ENCODE results near the gene SLC10A3.
A peak's percentile ranks its signal among the peaks of the same experiment; 100 is the strongest.

SLC10A3 gene

GRCh38 chrX:154482786-154483185 is 7.6 kb downstream of the SLC10A3 start:
- DNase-seq, result no peak

GRCh38 chrX:154481911-154482601 is 8.4 kb downstream of the SLC10A3 start:
- no peak for DNase-seq

GRCh38 chrX:154481195-154481594 is 9.2 kb downstream of the SLC10A3 start:
- DNase-seq, result no peak

GRCh38 chrX:154478728-154479622 is 11.5 kb downstream of the SLC10A3 start, which contains the start of gene LAGE3:
TSS of gene LAGE3 (minus strand) at chrX:154479281. CDS start at chrX:154478915, 366 bp downstream.
- DNase-seq, result peak; percentile 44 to 47

- DNase-seq, result no peak
Measured at GRCh38 chrX:154477891-154478477, 12.4 kb downstream of the SLC10A3 start.

GRCh38 chrX:154476821-154477220 is 13.6 kb downstream of the SLC10A3 start:
- no peak for DNase-seq

- no peak for DNase-seq
Measured at GRCh38 chrX:154473683-154474082, 16.7 kb downstream of the SLC10A3 start.

- DNase-seq, result no peak
Measured at GRCh38 chrX:154472685-154473632, 17.5 kb downstream of the SLC10A3 start.

GRCh38 chrX:154471839-154472684 is 18.4 kb downstream of the SLC10A3 start:
- DNase-seq, result no peak

GRCh38 chrX:154470914-154471568 is 19.4 kb downstream of the SLC10A3 start:
- no peak for DNase-seq

GRCh38 chrX:154470434-154470833 is 20.0 kb downstream of the SLC10A3 start:
- DNase-seq, result no peak

- DNase-seq, result no peak
Measured at GRCh38 chrX:154469880-154470279, 20.5 kb downstream of the SLC10A3 start.

GRCh38 chrX:154469114-154469513 is 21.3 kb downstream of the SLC10A3 start:
- DNase-seq, result no peak

- no peak for DNase-seq
Measured at GRCh38 chrX:154468217-154468616, 22.2 kb downstream of the SLC10A3 start.

- no peak for DNase-seq
Measured at GRCh38 chrX:154467556-154467955, 22.9 kb downstream of the SLC10A3 start.

- no peak for DNase-seq
Measured at GRCh38 chrX:154466907-154467306, 23.5 kb downstream of the SLC10A3 start.

- DNase-seq, result no peak
Measured at GRCh38 chrX:154466036-154466435, 24.4 kb downstream of the SLC10A3 start.

- DNase-seq, result no peak
Measured at GRCh38 chrX:154465601-154466000, 24.8 kb downstream of the SLC10A3 start.

- no peak for DNase-seq
Measured at GRCh38 chrX:154464806-154465365, 25.5 kb downstream of the SLC10A3 start.

GRCh38 chrX:154463611-154464220 is 26.7 kb downstream of the SLC10A3 start:
- no peak for DNase-seq
